ENCODE data around the gene RFX1.
A peak's percentile ranks its signal among the peaks of the same experiment; 100 is the strongest.

RFX1 gene

DNA sequence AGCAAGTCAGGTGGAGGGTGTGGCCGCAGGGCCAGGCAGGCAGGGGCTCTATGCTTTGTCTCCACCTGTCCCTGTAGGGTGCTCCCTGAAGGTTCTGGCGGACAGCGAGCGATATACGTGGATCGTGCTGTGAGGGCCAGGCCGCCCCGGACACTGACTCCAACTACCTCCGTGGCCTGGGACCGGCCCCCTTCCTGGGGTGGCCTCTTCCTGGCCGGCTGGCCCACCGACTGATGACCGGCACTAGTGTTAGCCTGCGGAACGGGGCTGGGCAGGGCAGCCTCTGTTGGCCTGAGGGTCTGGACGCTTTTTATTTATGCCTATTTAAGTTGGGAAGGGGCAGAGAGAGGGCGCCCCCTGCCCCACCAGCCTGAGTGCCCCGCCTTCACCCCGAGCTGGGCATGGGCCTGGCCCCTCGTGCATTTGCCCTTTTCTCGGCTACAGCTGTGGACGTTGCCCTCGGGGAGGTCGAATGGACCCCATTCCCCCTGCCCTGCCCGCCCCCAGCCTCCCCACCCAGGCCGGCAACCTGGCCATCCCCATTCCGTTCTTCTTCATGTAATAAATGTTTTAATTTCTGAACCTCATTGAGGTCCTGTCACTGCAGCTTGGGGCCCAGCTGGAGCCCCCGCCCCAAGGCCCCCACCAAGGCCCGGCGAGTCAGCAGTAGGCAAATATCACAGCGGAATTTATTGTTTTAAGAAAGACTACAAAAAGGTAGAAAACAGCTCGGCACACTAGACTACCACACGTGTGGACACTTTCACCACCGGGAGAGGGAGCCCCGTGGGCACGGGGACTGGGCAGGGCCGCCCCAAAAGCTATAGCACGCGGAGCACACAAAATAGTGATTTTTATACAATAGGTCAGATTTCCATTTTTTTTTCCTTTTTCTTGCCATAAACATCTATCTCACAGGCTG lies 45.0 kb downstream of the RFX1 start:
- no peak for DNase-seq

GRCh38 chr19:13959962-13960862 lies 45.9 kb downstream of the RFX1 start:
- DNase-seq: no peak

GRCh38 chr19:13959141-13959961 lies 46.8 kb downstream of the RFX1 start:
- no peak for DNase-seq

DNA sequence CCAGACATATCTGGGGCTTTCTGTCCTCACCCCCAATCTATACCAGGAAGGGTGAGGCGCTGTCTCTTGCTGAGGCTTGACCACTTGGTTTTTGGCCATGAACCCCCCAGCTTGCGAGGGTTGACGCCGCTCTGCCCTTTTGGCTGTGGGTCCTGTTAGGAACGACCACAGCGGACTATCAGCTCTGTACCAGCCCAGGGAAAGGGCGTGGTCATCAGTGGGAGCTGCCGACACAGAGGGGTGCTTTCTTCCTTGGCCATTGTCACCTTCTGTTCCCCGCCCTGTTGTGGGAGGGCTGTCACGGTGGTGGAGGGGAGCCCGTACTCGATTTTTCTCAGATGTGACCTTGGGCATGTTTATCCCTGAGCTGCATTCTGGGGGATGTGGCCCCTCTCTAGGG lies 48.1 kb downstream of the RFX1 start:
- DNase-seq: no peak

DNA sequence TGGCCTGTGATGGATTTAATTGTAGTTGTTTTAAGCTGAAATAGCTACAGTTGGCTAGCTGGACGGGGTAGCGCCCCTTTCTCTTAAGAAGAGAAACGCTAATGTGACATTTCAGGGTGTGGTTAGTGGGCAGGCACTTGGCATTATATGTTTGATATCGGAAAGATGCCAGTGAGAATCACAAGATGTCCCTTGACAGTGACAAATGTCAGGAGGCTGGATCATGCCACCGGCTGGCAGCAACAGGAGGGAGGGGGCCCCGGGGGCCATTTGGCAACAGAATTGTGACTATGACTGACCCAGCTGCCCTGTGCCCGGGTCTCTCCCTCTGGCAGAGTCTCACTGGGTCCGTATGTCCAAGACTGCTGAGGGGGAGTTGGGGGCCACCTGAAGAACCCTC lies 49.1 kb downstream of the RFX1 start:
- DNase-seq: no peak

GRCh38 chr19:13956365-13956744 lies 49.8 kb downstream of the RFX1 start:
- no peak for DNase-seq

DNA sequence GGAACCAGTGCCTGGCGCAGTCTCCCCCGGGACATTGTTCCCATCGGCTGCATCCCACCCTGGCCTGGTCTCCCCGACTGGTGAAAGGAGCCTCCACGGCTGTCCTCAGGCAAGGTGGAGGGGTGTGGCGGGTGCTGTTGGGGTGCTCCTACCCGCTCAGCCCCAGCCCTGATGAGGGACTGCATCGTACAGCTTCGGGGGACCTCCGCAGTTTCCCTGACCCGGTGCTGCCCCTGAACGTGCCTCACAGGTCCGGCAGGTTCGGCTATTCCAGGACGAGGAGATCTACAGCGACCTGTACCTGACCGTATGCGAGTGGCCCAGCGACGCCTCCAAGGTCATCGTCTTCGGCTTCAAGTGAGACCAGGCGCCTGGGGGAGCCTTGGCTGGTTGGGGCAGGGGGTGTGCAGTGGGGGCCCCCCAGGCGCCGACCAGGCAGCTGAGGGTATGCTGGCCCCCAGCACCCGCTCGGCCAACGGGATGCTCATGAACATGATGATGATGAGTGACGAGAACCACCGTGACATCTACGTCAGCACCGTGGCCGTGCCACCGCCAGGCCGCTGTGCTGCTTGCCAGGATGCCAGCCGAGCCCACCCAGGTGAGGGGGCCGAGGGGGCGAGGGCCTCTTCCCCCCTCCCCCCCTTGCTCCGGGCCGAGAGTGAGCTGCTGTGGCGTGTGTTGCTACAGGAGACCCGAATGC lies 50.3 kb downstream of the RFX1 start:
- DNase-seq: no peak

- no peak for DNase-seq
These were observed 51.9 kb downstream of the RFX1 start for GRCh38 chr19:13954185-13954584.

DNA sequence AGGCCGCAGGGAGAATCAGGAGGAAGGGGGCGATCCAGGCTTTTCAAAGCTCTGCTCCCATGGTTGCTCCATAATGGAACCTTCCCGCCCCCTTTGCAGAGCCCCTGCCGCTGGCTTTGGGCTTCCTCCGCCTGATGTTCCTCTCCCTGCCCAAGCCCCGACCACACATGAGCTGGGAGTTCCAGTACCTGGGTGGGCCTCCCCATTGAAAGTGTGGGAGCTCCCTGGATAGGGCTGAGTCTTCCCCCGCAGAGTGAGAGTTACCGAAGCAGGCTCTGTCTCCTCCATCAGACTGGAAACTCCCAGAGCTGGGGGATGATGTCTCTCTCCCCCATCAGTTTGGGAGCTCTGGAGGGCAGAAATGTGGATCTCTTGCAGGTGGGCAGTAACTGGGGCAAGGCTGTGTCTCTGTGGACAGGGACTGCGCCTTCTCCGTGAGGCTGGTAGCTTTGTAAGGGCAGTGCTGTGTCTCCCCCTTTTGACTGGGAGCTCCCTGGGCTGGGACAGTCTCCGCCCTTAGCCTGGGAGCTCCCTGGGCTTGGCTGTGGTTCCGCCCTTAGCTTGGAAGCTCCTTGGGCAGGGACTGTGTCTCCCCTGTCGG lies 53.1 kb downstream of the RFX1 start:
- DNase-seq: peak; percentile 22

DNA sequence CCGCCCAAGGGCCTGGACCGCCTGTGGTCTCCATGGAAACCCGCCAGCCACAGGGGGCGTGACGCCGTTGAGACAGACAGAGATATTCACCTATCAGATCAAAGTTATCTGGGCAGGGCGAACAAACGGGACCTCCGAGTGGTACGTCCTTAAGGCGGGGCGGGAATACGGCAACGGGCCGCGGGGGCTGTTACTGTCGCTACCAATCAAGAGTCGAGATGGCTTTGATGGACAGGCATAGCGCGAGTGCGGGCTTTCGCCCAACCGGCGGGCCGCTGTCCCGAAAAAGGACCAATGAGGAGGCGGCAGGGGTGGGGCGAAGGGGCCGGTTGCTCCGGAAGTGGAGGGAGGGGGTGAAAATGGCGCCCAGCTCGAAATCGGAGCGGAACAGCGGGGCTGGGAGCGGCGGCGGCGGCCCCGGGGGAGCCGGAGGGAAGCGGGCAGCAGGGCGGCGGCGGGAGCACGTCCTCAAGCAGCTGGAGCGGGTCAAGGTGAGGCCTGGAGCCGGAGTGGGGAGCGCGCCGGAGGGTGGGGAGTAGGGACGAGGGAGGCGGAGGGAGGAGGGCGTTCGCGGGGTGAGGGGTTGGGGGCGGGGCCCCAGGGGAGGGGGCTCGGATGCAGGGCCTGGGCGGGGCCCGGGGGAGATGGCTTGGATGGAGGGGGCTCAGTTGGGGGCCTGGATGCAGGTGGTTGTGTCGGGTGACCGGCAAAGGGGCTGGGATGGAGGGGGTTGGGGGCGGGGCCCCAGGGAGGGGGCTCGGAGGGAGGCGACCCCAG lies 53.8 kb downstream of the RFX1 start, which contains the start of gene DCAF15:
TSS of gene DCAF15 (plus strand) at position 356 of the 777 bp plus-strand sequence. CDS start at position 360, 4 bp downstream.
- peak; percentile 98 for DNase-seq

GRCh38 chr19:13951799-13952153 lies 54.3 kb downstream of the RFX1 start:
- no peak for DNase-seq

GRCh38 chr19:13951043-13951442 lies 55.1 kb downstream of the RFX1 start:
- DNase-seq: no peak

DNA sequence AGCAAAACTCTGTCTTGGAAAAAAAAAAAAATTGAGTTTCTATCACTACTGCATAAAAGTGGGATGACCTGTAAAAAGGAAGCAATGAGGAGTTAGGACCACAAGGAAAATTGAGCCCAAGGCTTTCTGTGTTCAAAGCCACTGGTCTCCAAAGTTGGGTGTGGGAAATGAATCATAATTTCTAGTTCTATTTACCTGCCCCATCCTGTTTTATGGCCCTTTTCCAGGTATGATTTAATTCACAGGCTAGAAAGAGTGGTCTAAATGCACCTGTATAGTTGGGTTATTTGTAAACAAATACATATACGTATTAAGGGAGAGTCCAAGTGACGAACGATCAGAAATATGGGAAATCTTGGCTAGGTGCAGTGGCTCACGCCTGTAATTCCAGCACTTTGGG lies 59.7 kb downstream of the RFX1 start:
- no peak for DNase-seq

DNA sequence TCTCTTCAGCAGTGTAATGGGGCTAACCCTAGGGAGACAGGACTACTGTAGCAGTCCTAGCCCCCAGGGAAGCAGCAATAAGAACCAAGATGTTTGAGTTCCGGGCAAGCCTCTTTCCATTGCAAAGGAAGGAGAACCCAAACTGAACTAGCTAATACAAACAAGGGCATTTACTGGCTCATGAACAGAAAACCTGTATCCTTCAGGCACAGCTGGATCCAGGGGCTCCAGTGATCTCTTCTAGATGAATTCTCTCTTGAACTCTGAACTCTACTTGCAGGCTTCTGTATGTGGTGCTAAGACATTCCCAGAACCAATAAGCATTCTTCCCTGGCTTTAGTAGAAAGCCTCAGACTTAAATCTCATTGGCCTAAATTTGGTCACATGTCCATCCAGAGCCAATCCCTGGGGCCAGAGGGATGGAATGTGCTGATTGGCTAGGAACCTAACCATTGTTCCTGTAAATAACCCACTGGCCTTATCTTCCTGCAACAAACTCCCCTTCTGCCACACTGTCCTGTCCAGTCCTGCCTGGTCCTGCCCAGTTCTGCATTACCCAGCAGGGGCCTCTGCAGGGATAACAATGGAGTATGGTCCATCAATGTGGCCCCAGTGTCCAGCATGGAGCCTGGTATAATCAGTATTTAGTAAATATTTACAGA lies 64.0 kb downstream of the RFX1 start:
- peak; percentile 6 for DNase-seq

DNA sequence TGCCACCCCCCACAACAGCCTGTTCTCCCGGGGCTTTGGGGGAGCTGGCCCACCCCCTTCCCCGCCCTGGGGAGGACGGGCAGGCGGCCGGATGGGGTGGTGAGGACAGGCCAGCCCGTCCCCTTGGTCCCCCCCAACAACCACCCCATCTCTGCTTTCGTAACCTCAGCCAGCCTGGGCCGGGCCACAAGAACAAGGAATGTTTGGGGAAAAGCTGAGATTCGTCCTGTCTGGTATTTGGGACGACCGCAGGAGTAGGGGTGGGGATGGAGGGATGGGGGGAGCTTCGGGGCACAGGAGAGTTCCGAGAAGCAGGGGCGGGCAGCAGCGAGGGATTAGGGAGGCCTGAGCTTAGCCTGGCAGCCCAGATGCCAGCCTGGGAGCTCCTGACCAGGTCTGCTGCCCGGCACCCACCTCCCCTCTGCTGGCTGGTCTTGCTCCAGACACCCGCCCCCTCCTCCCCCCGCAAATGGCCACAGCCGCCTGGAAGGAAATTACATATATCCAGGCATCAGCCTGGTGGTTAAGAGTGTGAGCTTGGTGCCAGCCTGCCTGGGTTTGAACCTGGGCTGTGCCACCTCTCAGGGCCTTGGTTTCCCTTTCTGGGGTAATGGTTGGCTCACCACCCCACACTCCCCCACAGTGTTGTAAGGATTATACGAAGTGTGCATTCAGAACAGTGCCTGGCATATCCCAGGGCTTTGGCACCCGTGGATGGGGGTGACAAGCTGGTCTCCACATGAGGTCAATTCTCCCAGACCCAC lies 67.6 kb downstream of the RFX1 start, which contains the start of gene PODNL1:
TSS of gene PODNL1 (minus strand) at position 117 of the 764 bp plus-strand sequence. CDS start 236 bp downstream, outside the sequence.
- DNase-seq: peak; percentile 45

GRCh38 chr19:13937479-13938300 lies 68.4 kb downstream of the RFX1 start:
- DNase-seq: no peak

- no peak for DNase-seq
These were observed 70.2 kb downstream of the RFX1 start for GRCh38 chr19:13935765-13936510.

DNA sequence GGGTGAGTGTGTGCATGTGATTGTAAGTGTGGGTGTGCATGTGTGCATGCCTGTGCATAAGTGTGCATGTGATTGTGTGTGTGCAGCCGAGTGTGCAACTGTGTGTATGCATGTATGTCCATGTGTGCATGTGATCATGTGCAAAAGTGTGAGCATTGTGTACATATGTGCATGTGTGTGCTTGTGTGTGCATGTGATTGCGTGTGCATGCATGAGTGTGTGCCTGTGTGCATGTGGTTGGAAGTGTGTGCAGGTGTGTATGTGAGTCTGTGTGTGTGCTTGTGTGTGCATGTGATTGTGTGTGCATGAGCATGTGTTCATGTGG lies 71.4 kb downstream of the RFX1 start:
- DNase-seq: no peak
